HG03196 (cell line): ENCODE results near the gene CORO2A.
A peak's percentile ranks its signal among the peaks of the same experiment; 100 is the strongest.
"Not testable (repeated sequence)": the region's sequence is repeated elsewhere in the genome, so short reads cannot be mapped to it uniquely, and the experiment has no call there.

ENCODE experiments used
- ATAC-seq: cut with Tn5 transposase; IDR thresholded peaks from one replicate; pipeline ENCODE4 v1.9.1; 2021; ENCODE audit not compliant: unreplicated experiment

Gene CORO2A

GRCh38 chr9:98174502-98174918, 17.9 kb downstream of the CORO2A start:
- not testable (repeated sequence) for ATAC-seq

- no peak for ATAC-seq
Measured at GRCh38 chr9:98173181-98173580, 19.3 kb downstream of the CORO2A start.

GRCh38 chr9:98172604-98173003, 19.8 kb downstream of the CORO2A start:
- no peak for ATAC-seq

GRCh38 chr9:98171176-98171925, 21.1 kb downstream of the CORO2A start:
- no peak for ATAC-seq

GRCh38 chr9:98168941-98169488, 23.4 kb downstream of the CORO2A start:
- ATAC-seq, result peak; percentile 98

- no peak for ATAC-seq
Measured at GRCh38 chr9:98168153-98168780, 24.2 kb downstream of the CORO2A start.

- ATAC-seq, result no peak
Measured at GRCh38 chr9:98164912-98165311, 27.5 kb downstream of the CORO2A start.

GRCh38 chr9:98162613-98163012, 29.8 kb downstream of the CORO2A start:
- ATAC-seq, result no peak

- ATAC-seq, result no peak
Measured at GRCh38 chr9:98161851-98162250, 30.6 kb downstream of the CORO2A start.

- no peak for ATAC-seq
Measured at GRCh38 chr9:98159790-98160189, 32.6 kb downstream of the CORO2A start.

- ATAC-seq, result no peak
Measured at GRCh38 chr9:98159301-98159700, 33.1 kb downstream of the CORO2A start.

- no peak for ATAC-seq
Measured at GRCh38 chr9:98158071-98158831, 34.2 kb downstream of the CORO2A start.

- no peak for ATAC-seq
Measured at GRCh38 chr9:98157372-98157771, 35.1 kb downstream of the CORO2A start.

GRCh38 chr9:98154678-98155077, 37.8 kb downstream of the CORO2A start:
- no peak for ATAC-seq

- ATAC-seq, result no peak
Measured at GRCh38 chr9:98152526-98152925, 39.9 kb downstream of the CORO2A start.

- no peak for ATAC-seq
Measured at GRCh38 chr9:98150721-98151120, 41.7 kb downstream of the CORO2A start.

- no peak for ATAC-seq
Measured at GRCh38 chr9:98150164-98150563, 42.3 kb downstream of the CORO2A start.

- no peak for ATAC-seq
Measured at GRCh38 chr9:98149422-98149821, 43.0 kb downstream of the CORO2A start.

- ATAC-seq, result no peak
Measured at GRCh38 chr9:98148486-98148885, 44.0 kb downstream of the CORO2A start.

- ATAC-seq, result no peak
Measured at GRCh38 chr9:98147582-98147981, 44.9 kb downstream of the CORO2A start.

GRCh38 chr9:98146101-98146991, 46.1 kb downstream of the CORO2A start:
- ATAC-seq, result peak; percentile 61
